GM13976 (cell line): ENCODE results near the gene SPOCK3.

ENCODE experiments used
- DNase-seq: peaks from one replicate; pipeline ENCODE4 v3.0.0; 2012; ENCODE audit warnings: low spot score
- in situ Hi-C: fragments of 300-500 bp; cut with MboI; formaldehyde crosslinking; loops from one replicate; pipeline ENCODE4 v1.12.0; 2022; ENCODE audit warnings: low sequenced_read_pairs, mixed read lengths, inconsistent platforms; ENCODE audit not compliant: unreplicated experiment
- TF ChIP-seq, protein P1 (sequence below): IDR thresholded peaks from 2 replicates; pipeline ENCODE4 v1.5.1; 2012; ENCODE audit warnings: borderline replicate concordance, mild to moderate bottlenecking; ENCODE audit not compliant: insufficient read depth; ENCODE audit errors: extremely low read depth, missing control alignments, control extremely low read depth

Gene SPOCK3

DNA sequence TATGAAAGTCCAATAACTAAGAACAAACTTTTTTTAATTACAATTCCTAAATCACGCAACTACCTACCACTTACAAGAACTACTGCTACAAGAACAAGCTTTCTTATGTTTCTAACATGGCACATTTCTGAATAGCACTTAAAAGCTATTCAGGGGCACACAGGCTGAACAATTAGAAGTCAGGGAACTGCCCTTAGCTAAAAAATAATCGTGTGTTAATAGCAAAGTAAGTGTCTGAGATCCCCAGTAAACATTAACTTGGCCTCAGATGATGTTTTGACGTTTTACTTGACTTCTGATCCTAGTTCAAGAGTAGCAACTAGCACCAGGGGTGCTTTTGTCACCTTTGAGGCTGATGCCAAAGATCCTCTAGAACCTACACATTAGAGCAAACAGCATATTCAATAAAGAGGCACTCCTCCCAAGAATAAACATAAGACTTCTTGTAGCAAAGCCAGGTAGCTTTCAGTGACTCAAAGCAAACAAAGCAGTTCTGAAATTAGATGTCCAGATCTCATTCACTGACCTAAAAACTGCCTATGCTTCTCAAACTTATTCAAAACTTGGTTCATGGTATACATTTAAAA, 16.2 kb downstream of the SPOCK3 start:
- no peak for DNase-seq
- in situ Hi-C loops: no loop called here
- TF ChIP-seq, protein P1, sequence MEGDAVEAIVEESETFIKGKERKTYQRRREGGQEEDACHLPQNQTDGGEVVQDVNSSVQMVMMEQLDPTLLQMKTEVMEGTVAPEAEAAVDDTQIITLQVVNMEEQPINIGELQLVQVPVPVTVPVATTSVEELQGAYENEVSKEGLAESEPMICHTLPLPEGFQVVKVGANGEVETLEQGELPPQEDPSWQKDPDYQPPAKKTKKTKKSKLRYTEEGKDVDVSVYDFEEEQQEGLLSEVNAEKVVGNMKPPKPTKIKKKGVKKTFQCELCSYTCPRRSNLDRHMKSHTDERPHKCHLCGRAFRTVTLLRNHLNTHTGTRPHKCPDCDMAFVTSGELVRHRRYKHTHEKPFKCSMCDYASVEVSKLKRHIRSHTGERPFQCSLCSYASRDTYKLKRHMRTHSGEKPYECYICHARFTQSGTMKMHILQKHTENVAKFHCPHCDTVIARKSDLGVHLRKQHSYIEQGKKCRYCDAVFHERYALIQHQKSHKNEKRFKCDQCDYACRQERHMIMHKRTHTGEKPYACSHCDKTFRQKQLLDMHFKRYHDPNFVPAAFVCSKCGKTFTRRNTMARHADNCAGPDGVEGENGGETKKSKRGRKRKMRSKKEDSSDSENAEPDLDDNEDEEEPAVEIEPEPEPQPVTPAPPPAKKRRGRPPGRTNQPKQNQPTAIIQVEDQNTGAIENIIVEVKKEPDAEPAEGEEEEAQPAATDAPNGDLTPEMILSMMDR: no peak

DNA sequence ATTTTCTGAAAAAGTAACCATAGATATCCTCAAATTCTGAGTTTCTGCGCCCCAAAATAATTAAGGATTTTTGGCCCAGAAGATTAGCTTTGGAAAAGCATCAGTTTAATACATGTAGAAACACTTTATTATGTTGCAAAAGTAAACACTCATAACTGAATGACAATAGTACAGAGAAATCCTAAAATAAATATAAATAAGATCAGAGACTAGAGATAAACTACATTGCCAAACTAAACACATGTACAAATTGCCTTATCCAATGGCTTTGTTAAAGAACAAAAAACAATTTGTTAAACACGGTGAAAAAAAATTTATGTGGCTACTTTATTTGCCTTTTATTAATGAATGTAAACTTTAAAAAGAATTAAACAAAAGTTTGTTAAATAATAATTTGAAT, 17.5 kb downstream of the SPOCK3 start:
- no peak for DNase-seq
- in situ Hi-C loops: no loop called here
- TF ChIP-seq, protein P1: no peak

DNA sequence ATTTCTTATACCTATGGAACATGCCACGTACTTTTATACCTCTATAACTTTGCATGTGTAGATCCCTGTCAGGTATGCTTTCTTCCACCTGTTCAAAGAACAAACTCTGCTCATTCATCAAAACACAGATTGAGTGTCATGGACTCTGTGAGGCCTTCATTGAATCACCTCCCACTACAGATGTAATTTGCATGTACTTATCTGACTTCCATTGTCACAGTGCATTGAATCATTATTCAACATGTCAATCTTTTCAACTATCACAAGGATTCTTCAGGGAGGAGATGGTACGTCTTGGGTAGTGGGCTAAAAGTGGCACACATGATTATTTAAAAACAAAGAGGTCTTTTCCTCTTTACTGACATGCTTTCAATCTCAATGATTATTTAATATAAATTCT, 24.1 kb downstream of the SPOCK3 start:
- in situ Hi-C loops: no loop called here
- TF ChIP-seq, protein P1: no peak
- no peak for DNase-seq

DNA sequence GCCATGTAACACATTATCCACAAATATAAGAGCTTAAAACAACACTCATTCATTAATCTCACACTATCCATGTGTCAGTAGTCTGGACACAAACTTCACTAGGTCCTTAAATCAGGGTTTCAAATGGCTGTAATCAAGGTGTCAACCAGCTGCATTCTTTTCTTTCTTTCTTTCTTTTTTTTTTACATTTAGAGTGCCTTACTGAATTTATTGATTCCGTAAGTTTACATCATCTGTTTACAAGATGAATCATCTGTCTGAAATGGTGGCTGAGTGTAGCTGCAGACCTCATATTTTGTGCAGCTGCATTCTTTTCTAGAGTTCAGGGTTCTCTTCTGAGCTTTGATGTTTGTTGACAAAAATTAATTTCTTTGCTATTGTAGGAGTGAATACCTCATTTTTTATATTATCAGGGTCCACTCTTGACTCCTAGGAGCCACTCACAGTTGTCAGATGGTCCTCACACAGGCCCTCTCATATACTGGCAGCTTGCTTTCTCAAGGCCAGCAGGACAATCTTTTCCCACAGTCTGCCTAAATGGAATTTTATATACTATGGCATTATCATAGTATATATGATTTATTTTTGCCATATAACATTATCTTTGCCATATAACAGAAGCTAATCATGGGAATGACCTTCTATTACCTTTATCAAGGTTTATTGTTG, 37.8 kb downstream of the SPOCK3 start:
- no peak for DNase-seq
- TF ChIP-seq, protein P1: no peak
- in situ Hi-C loops: no loop called here

DNA sequence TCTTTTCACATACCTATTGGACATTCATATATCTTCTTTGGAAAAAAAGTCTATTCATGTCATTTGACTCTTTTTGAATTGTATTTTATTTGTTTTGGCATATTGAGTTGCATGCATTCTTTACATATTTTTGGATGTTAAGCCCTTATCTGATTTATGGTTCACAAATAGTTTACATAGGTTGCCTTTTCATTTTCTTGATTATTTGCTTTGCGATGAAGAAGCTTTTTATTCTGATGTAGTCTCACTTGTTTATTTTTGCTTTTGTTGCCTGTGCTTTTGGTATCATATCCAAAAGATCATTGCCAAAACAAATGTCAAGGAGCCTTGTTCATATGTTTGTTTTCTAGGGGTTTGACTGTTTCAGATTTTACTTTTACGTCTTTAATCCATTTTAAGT, 43.9 kb downstream of the SPOCK3 start:
- TF ChIP-seq, protein P1: no peak
- in situ Hi-C loops: no loop called here
- no peak for DNase-seq

DNA sequence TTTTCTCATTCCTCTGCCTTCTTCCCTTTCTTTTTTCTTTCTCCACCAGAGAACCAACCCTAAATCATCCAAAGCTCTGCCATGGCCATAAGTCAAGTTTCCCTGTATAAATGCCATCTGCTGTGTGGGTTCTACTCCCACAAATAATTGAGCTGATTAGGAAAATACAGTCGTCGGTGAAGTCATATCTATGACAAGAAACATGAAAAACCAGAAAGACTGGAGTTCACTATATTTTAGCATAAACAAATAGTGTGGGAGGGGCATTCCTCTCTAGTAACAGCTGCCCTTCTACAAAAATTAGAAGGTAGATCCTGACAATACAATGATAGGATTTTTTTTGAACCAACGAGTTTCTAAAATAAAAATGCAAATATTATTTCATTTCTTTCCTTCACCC, 48.8 kb downstream of the SPOCK3 start:
- TF ChIP-seq, protein P1: no peak
- no peak for DNase-seq
- in situ Hi-C loops: no loop called here
